ENCODE data around the gene RNF44. TPM values are rescaled to one million over a fixed set of nuclear protein-coding genes. Genes with fewer than 3 reads are reported as not detected.

The RNF44 gene
- total and polyA plus RNA-seq, 7 experiments from 2014 or later = 3.3 to 305 (median 260) TPM

GRCh38 chr5:176528761-176529115, 8.5 kb downstream of the RNF44 start:
- H3K27ac Mint-ChIP-seq = peak overlapping the region in 4 of 9 donors; percentile 21 to 91 (median 68)

DNA sequence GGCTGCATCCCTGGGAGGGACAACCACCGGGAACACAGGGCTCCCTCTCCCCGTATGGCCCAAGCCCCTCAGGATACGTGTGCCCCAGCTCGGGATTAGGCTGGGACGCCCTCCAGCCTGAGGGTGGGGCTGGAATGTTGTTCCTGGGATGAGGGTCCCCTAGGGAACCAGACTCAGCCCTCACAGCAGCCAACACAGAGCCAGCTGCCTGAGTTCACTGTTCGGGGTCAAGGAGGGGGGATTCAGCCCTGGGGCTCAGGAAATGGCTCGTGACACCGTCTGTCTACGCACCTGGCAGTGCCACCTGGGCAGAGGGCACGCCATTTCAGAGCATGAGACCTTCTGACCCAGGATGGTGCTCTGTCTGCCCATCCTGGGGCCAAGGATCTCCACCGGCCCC, 8.9 kb downstream of the RNF44 start:
- ChIA-PET POLR2A (interaction anchor here (0.7 to 15.9 kb wide), 4 partner anchors 9 to 167 kb away, joined by 3 to 251 read pairs (median 10); partner anchors contain the start of genes KIAA1191 and RNF44), CTCF (no interaction called here)
- Histone ChIP-seq H3K36me3 (ENCODE audit: control insufficient read depth in 2 of 3, insufficient read depth in 3 of 3, low read length in 3 of 3) (peaks cover 14 to 44% (median 15%) of the 10 kb centered on the region in 3 experiments), H3K27ac (ENCODE audit: low read depth, low read length) (no peak overlapping the region), H3K27me3 (ENCODE audit: control insufficient read depth in 2 of 2, insufficient read depth in 2 of 2, low read length in 2 of 2) (no peaks in the 10 kb centered on the region), H3K9me3 (ENCODE audit: control insufficient read depth in 2 of 3, low read length in 3 of 3) (no peaks in the 10 kb centered on the region), H3K4me3 (ENCODE audit: low read length) (no peak overlapping the region), H3K4me1 (ENCODE audit: control insufficient read depth in 2 of 2, insufficient read depth in 2 of 2, low read length in 2 of 2) (peaks cover 39 to 40% of the 10 kb centered on the region in 2 donors)
- Mint-ChIP-seq H3K4me1 (peaks cover 12 to 47% (median 24%) of the 10 kb centered on the region in 7 donors), H3K9me3 (peaks cover 0 to 2% (median 0%) of the 10 kb centered on the region in 11 donors), H3K4me3 (peak overlapping the region in 3 of 10 donors; percentile 29 to 49 (median 49)), H3K27ac (peak overlapping the region in 7 of 9 donors; percentile 21 to 81 (median 55)), H3K27me3 (no peaks in the 10 kb centered on the region), H3K36me3 (peaks cover 4 to 21% (median 7%) of the 10 kb centered on the region in 5 donors)
- ATAC-seq (no peak), DNase-seq (no peak)
- intact Hi-C loops (cut with micrococcal nuclease) = no loop called here

More at GRCh38 chr5:176528761-176529115, 8.5 kb downstream of the RNF44 start:
- H3K27me3 ChIP-seq (ENCODE audit: control insufficient read depth in 2 of 2, insufficient read depth in 2 of 2, low read length in 2 of 2) = no peaks in the 10 kb centered on the region
- H3K4me1 ChIP-seq (ENCODE audit: control insufficient read depth in 2 of 2, insufficient read depth in 2 of 2, low read length in 2 of 2) = peaks cover 43 to 45% of the 10 kb centered on the region in 2 donors
- peaks cover 14 to 44% (median 15%) of the 10 kb centered on the region in 3 experiments for H3K36me3 ChIP-seq (ENCODE audit: control insufficient read depth in 2 of 3, insufficient read depth in 3 of 3, low read length in 3 of 3)
- Mint-ChIP-seq H3K27me3 (no peaks in the 10 kb centered on the region), H3K9me3 (peaks cover 0 to 4% (median 0%) of the 10 kb centered on the region in 11 donors), H3K36me3 (peaks cover 5 to 24% (median 9%) of the 10 kb centered on the region in 5 donors), H3K4me3 (peak overlapping the region in 3 of 10 donors; percentile 29 to 49 (median 49)), H3K4me1 (peaks cover 17 to 49% (median 28%) of the 10 kb centered on the region in 7 donors)
- ChIA-PET POLR2A (interaction anchor here (0.7 to 15.9 kb wide), 7 partner anchors 9 to 167 kb away, joined by 3 to 251 read pairs (median 13); partner anchors contain the start of genes CDHR2, FAF2, KIAA1191 and RNF44), CTCF (no interaction called here)
- peak overlapping the region; percentile 67 for H3K27ac ChIP-seq (ENCODE audit: low read depth, low read length)
- intact Hi-C loops (cut with micrococcal nuclease) = loop anchor here (1.0 kb wide), 1 partner anchor 9 kb away; the partner anchor contains the start of gene RNF44 (in 2 of the 2)
- no peaks in the 10 kb centered on the region for H3K9me3 ChIP-seq (ENCODE audit: control insufficient read depth in 2 of 3, low read length in 3 of 3)
- no peak overlapping the region for H3K4me3 ChIP-seq (ENCODE audit: low read length)
- ATAC-seq = no peak
- DNase-seq = no peak

- ChIA-PET CTCF (no interaction called here), POLR2A (interaction anchor here (15.9 kb wide), 1 partner anchor 13 kb away, joined by 251 read pairs; the partner anchor contains the start of gene RNF44)
- no peak for DNase-seq
- Histone ChIP-seq H3K9me3 (ENCODE audit: control insufficient read depth in 2 of 3, low read length in 3 of 3) (no peaks in the 10 kb centered on the region), H3K27me3 (ENCODE audit: control insufficient read depth in 2 of 2, insufficient read depth in 2 of 2, low read length in 2 of 2) (no peaks in the 10 kb centered on the region), H3K36me3 (ENCODE audit: control insufficient read depth in 2 of 3, insufficient read depth in 3 of 3, low read length in 3 of 3) (peaks cover 14 to 44% (median 15%) of the 10 kb centered on the region in 3 experiments), H3K27ac (ENCODE audit: low read depth, low read length) (peak overlapping the region; percentile 37), H3K4me3 (ENCODE audit: low read length) (no peak overlapping the region), H3K4me1 (ENCODE audit: control insufficient read depth in 2 of 2, insufficient read depth in 2 of 2, low read length in 2 of 2) (peaks cover 32 to 33% of the 10 kb centered on the region in 2 donors)
- Mint-ChIP-seq H3K9me3 (peaks cover 0 to 2% (median 0%) of the 10 kb centered on the region in 11 donors), H3K4me3 (no peak overlapping the region), H3K27ac (peak overlapping the region in 5 of 9 donors; percentile 41 to 81 (median 62)), H3K27me3 (no peaks in the 10 kb centered on the region), H3K36me3 (peaks cover 4 to 19% (median 7%) of the 10 kb centered on the region in 5 donors), H3K4me1 (peaks cover 10 to 51% (median 25%) of the 10 kb centered on the region in 7 donors)
- ATAC-seq = no peak
- intact Hi-C loops (cut with micrococcal nuclease) = no loop called here
These were observed 9.7 kb downstream of the RNF44 start for GRCh38 chr5:176527246-176528222.

GRCh38 chr5:176526462-176526861, 10.7 kb downstream of the RNF44 start:
- H3K4me1 ChIP-seq (ENCODE audit: control insufficient read depth in 2 of 2, insufficient read depth in 2 of 2, low read length in 2 of 2) = peaks cover 21 to 22% of the 10 kb centered on the region in 2 donors
- no peaks in the 10 kb centered on the region for H3K27me3 Mint-ChIP-seq
- no peaks in the 10 kb centered on the region for H3K9me3 ChIP-seq (ENCODE audit: control insufficient read depth in 2 of 3, low read length in 3 of 3)
- H3K36me3 ChIP-seq (ENCODE audit: control insufficient read depth in 2 of 3, insufficient read depth in 3 of 3, low read length in 3 of 3) = peaks cover 13 to 36% (median 14%) of the 10 kb centered on the region in 3 experiments
- peaks cover 0 to 2% (median 0%) of the 10 kb centered on the region in 11 donors for H3K9me3 Mint-ChIP-seq
- intact Hi-C loops (cut with micrococcal nuclease) = no loop called here
- ChIA-PET CTCF (no interaction called here), POLR2A (interaction anchor here (1.3 to 15.9 kb wide), 2 partner anchors 14 to 15 kb away, joined by 3 to 251 read pairs; partner anchors contain the start of gene RNF44)
- H3K4me3 Mint-ChIP-seq = no peak overlapping the region
- DNase-seq = no peak
- H3K4me3 ChIP-seq (ENCODE audit: low read length) = no peak overlapping the region
- H3K27ac ChIP-seq (ENCODE audit: low read depth, low read length) = no peak overlapping the region
- peaks cover 4 to 19% (median 7%) of the 10 kb centered on the region in 5 donors for H3K36me3 Mint-ChIP-seq
- peaks cover 10 to 53% (median 32%) of the 10 kb centered on the region in 7 donors for H3K4me1 Mint-ChIP-seq
- peak overlapping the region in 4 of 9 donors; percentile 42 to 73 (median 46) for H3K27ac Mint-ChIP-seq
- H3K27me3 ChIP-seq (ENCODE audit: control insufficient read depth in 2 of 2, insufficient read depth in 2 of 2, low read length in 2 of 2) = no peaks in the 10 kb centered on the region
- no peak for ATAC-seq

GRCh38 chr5:176525677-176526076, 11.5 kb downstream of the RNF44 start:
- ATAC-seq (no peak), DNase-seq (no peak)
- Histone ChIP-seq H3K36me3 (ENCODE audit: control insufficient read depth in 2 of 3, insufficient read depth in 3 of 3, low read length in 3 of 3) (peaks cover 11 to 29% (median 14%) of the 10 kb centered on the region in 3 experiments), H3K27ac (ENCODE audit: low read depth, low read length) (no peak overlapping the region), H3K4me1 (ENCODE audit: control insufficient read depth in 2 of 2, insufficient read depth in 2 of 2, low read length in 2 of 2) (peaks cover 14 to 15% of the 10 kb centered on the region in 2 donors), H3K27me3 (ENCODE audit: control insufficient read depth in 2 of 2, insufficient read depth in 2 of 2, low read length in 2 of 2) (no peaks in the 10 kb centered on the region), H3K4me3 (ENCODE audit: low read length) (no peak overlapping the region), H3K9me3 (ENCODE audit: control insufficient read depth in 2 of 3, low read length in 3 of 3) (no peaks in the 10 kb centered on the region)
- Mint-ChIP-seq H3K27ac (peak overlapping the region in 6 of 9 donors; percentile 8 to 84 (median 51)), H3K27me3 (no peaks in the 10 kb centered on the region), H3K4me1 (peaks cover 5 to 47% (median 27%) of the 10 kb centered on the region in 7 donors), H3K9me3 (peaks cover 0 to 2% (median 0%) of the 10 kb centered on the region in 11 donors), H3K4me3 (no peak overlapping the region), H3K36me3 (peaks cover 0 to 15% (median 4%) of the 10 kb centered on the region in 5 donors)
- intact Hi-C loops (cut with micrococcal nuclease) = loop anchor here in 1 of 2 donors (2.0 kb wide), 1 partner anchor 19 kb away; no protein-coding TSS in a partner anchor
- ChIA-PET POLR2A (interaction anchor here (0.7 to 15.9 kb wide), 5 partner anchors 8 to 77 kb away, joined by 3 to 251 read pairs (median 3); partner anchors contain the start of genes FAF2 and RNF44), CTCF (no interaction called here)

- Histone ChIP-seq H3K27ac (ENCODE audit: low read depth, low read length) (no peak overlapping the region), H3K36me3 (ENCODE audit: control insufficient read depth in 2 of 3, insufficient read depth in 3 of 3, low read length in 3 of 3) (peaks cover 11 to 29% (median 14%) of the 10 kb centered on the region in 3 experiments), H3K4me1 (ENCODE audit: control insufficient read depth in 2 of 2, insufficient read depth in 2 of 2, low read length in 2 of 2) (peaks cover 10 to 11% of the 10 kb centered on the region in 2 donors), H3K9me3 (ENCODE audit: control insufficient read depth in 2 of 3, low read length in 3 of 3) (no peaks in the 10 kb centered on the region), H3K27me3 (ENCODE audit: control insufficient read depth in 2 of 2, insufficient read depth in 2 of 2, low read length in 2 of 2) (no peaks in the 10 kb centered on the region), H3K4me3 (ENCODE audit: low read length) (no peak overlapping the region)
- CTCF ChIA-PET = interaction anchor here (0.9 kb wide), 1 partner anchor 29 kb away, joined by 3 read pairs; no protein-coding TSS in a partner anchor
- Mint-ChIP-seq H3K27ac (peak overlapping the region in 5 of 9 donors; percentile 8 to 84 (median 32)), H3K9me3 (peaks cover 0 to 2% (median 0%) of the 10 kb centered on the region in 11 donors), H3K36me3 (peaks cover 0 to 15% (median 4%) of the 10 kb centered on the region in 5 donors), H3K27me3 (no peaks in the 10 kb centered on the region), H3K4me1 (peaks cover 7 to 54% (median 27%) of the 10 kb centered on the region in 7 donors), H3K4me3 (no peak overlapping the region)
- no peak for ATAC-seq
- POLR2A ChIA-PET = interaction anchor here (0.9 to 15.9 kb wide), 4 partner anchors 9 to 77 kb away, joined by 3 to 251 read pairs (median 4); partner anchors contain the start of genes CDHR2, FAF2 and RNF44
- intact Hi-C loops (cut with micrococcal nuclease) = loop anchor here in 1 of 2 donors (2.0 kb wide), 1 partner anchor 18 kb away; no protein-coding TSS in a partner anchor
- DNase-seq = no peak
These were observed 12.2 kb downstream of the RNF44 start for GRCh38 chr5:176524987-176525386.
